Natural killer cell (primary cell): Measurements from ENCODE around the gene DLEC1. TPM values are rescaled to one million over a fixed set of nuclear protein-coding genes. Genes with fewer than 3 reads are reported as not detected.
A peak's percentile ranks its signal among the peaks of the same experiment; 100 is the strongest.

Source experiments
- ATAC-seq, 3 donors: fragments of 150-1000 bp in 2 of 3; fragments of 200-7000 bp in 1 of 3; cut with Tn5 transposase; 1 replicate in 1 of 3; 2 replicates in 2 of 3; pipeline ENCODE4 v1.10.0; 2021; ENCODE audit warnings: mild to moderate bottlenecking in 2 of 3, moderate library complexity in 2 of 3
- DNase-seq, 2 donors: peaks; one replicate each; pipeline versions ENCODE4 v3.0.0 to v3.0.0-alpha.2; 2013 to 2021; ENCODE audit warnings: mixed read lengths in 1 of 2
- H3K27ac ChIP-seq: one replicate; pipeline ENCODE4 v1.5.1; 2013; ENCODE audit warnings: mild to moderate bottlenecking, low read length
- H3K27me3 ChIP-seq: one replicate; pipeline ENCODE4 v1.6.1; 2013; ENCODE audit warnings: low read length; ENCODE audit not compliant: control insufficient read depth, insufficient read depth
- H3K36me3 ChIP-seq: one replicate; pipeline ENCODE4 v1.6.1; 2013; ENCODE audit warnings: low read length; ENCODE audit not compliant: control insufficient read depth, insufficient read depth
- H3K4me1 ChIP-seq: one replicate; pipeline ENCODE4 v1.6.1; 2013; ENCODE audit warnings: low read length; ENCODE audit not compliant: control insufficient read depth, insufficient read depth
- H3K4me3 ChIP-seq: one replicate; pipeline ENCODE4 v1.5.1; 2013; ENCODE audit warnings: low read length
- H3K9me3 ChIP-seq: one replicate; pipeline ENCODE4 v1.6.1; 2013; ENCODE audit warnings: low read length; ENCODE audit not compliant: control insufficient read depth, insufficient read depth
- H3K27ac Mint-ChIP-seq, 2 donors: one replicate each; pipeline ENCODE4 v1.8.0; 2022; ENCODE audit warnings: mild to moderate bottlenecking in 2 of 2, mixed read lengths in 2 of 2, moderate library complexity in 1 of 2
- H3K27me3 Mint-ChIP-seq, 2 donors: one replicate each; pipeline ENCODE4 v1.8.0; 2022; ENCODE audit warnings: low read depth in 2 of 2, mixed read lengths in 2 of 2
- H3K36me3 Mint-ChIP-seq: one replicate; pipeline ENCODE4 v1.8.0; 2022; ENCODE audit warnings: mixed read lengths
- H3K4me1 Mint-ChIP-seq, 2 donors: one replicate each; pipeline ENCODE4 v1.8.0; 2022; ENCODE audit warnings: mixed read lengths in 2 of 2
- H3K4me3 Mint-ChIP-seq: one replicate; pipeline ENCODE4 v1.8.0; 2022; ENCODE audit warnings: mild to moderate bottlenecking, moderate library complexity, mixed read lengths
- H3K9me3 Mint-ChIP-seq, 2 donors: one replicate each; pipeline ENCODE4 v1.8.0; 2022; ENCODE audit warnings: mixed read lengths in 2 of 2
- CTCF ChIP-seq: fragments of 200-600 bp; IDR thresholded peaks from one replicate; pipeline ENCODE4 v1.8.0; 2022; ENCODE audit warnings: antibody characterized with exemption
- WGBS: methylation state at CpG from one replicate; pipeline ENCODE4 v1.1.7; 2013; ENCODE audit warnings: missing lambda C conversion rate; ENCODE audit not compliant: insufficient coverage; 5-methylcytosine and 5-hydroxymethylcytosine counted together
- intact Hi-C: fragments of 100-400 bp; cut with micrococcal nuclease; formaldehyde crosslinking; loops from one replicate; pipeline ENCODE4 v1.14.2; 2022
- total RNA-seq, 4 donors: library from RNA; stranded (reverse); fragments of 120-200 nt in 1 of 4; gene quantifications; one replicate each; pipeline versions ENCODE4 v1.2.3 to v1.2.4, GENCODE V29; 2013 to 2022

DLEC1 gene
- total RNA-seq, 3 donors from 2014 or later (not counting 1 experiment from before 2014, with no cell fraction given), result 6.1 to 7.5 (median 7.0) TPM

- intact Hi-C loops, result no loop called here
- ATAC-seq (no peak), DNase-seq (no peak)
- H3K4me1 Mint-ChIP-seq, result peaks cover 15 to 44% of the 10 kb centered on the region in 2 donors
- TF ChIP-seq CTCF, result no peak
- WGBS, result 95% methylated on average over 6 of the region's 6 CpGs
- H3K4me3 Mint-ChIP-seq, result no peak overlapping the region
- peaks cover 35% of the 10 kb centered on the region for H3K36me3 ChIP-seq
- peaks cover 19% of the 10 kb centered on the region for H3K4me1 ChIP-seq
- no peaks in the 10 kb centered on the region for H3K9me3 ChIP-seq
- no peaks in the 10 kb centered on the region for H3K9me3 Mint-ChIP-seq
- no peaks in the 10 kb centered on the region for H3K36me3 Mint-ChIP-seq
- no peak overlapping the region for H3K27ac ChIP-seq
- no peak overlapping the region for H3K4me3 ChIP-seq
- no peaks in the 10 kb centered on the region for H3K27me3 ChIP-seq
- no peaks in the 10 kb centered on the region for H3K27me3 Mint-ChIP-seq
- H3K27ac Mint-ChIP-seq, result no peak overlapping the region
These were observed 36.6 kb upstream of the DLEC1 start for GRCh38 chr3:38002291-38002876.

GRCh38 chr3:38002940-38003339 is 36.1 kb upstream of the DLEC1 start:
- WGBS, result 96% methylated on average over 7 of the region's 9 CpGs
- H3K4me3 Mint-ChIP-seq, result no peak overlapping the region
- no peaks in the 10 kb centered on the region for H3K36me3 Mint-ChIP-seq
- no peak for ATAC-seq
- no peak for DNase-seq
- H3K27me3 Mint-ChIP-seq, result no peaks in the 10 kb centered on the region
- Histone ChIP-seq H3K27ac (no peak overlapping the region), H3K36me3 (peaks cover 38% of the 10 kb centered on the region), H3K4me1 (peaks cover 14% of the 10 kb centered on the region), H3K4me3 (no peak overlapping the region), H3K9me3 (no peaks in the 10 kb centered on the region), H3K27me3 (no peaks in the 10 kb centered on the region)
- intact Hi-C loops, result loop anchor here (1.0 kb wide), 1 partner anchor 29 kb away; no protein-coding TSS in a partner anchor
- H3K4me1 Mint-ChIP-seq, result peaks cover 15 to 42% of the 10 kb centered on the region in 2 donors
- no peaks in the 10 kb centered on the region for H3K9me3 Mint-ChIP-seq
- H3K27ac Mint-ChIP-seq, result peak overlapping the region in 1 of 2 donors; percentile 67
- TF ChIP-seq CTCF, result no peak

GRCh38 chr3:38003371-38003816 is 35.6 kb upstream of the DLEC1 start:
- H3K4me3 Mint-ChIP-seq, result no peak overlapping the region
- H3K9me3 Mint-ChIP-seq, result no peaks in the 10 kb centered on the region
- H3K4me1 Mint-ChIP-seq, result peaks cover 11 to 38% of the 10 kb centered on the region in 2 donors
- Histone ChIP-seq H3K36me3 (peaks cover 38% of the 10 kb centered on the region), H3K27me3 (no peaks in the 10 kb centered on the region), H3K4me1 (peaks cover 9% of the 10 kb centered on the region), H3K27ac (no peak overlapping the region), H3K4me3 (no peak overlapping the region), H3K9me3 (no peaks in the 10 kb centered on the region)
- peak overlapping the region in 1 of 2 donors; percentile 67 for H3K27ac Mint-ChIP-seq
- WGBS, result 85% methylated on average over 5 of the region's 7 CpGs
- no peak for TF ChIP-seq CTCF
- ATAC-seq, result peak in 2 of 3 donors; percentile 35 to 40
- H3K36me3 Mint-ChIP-seq, result no peaks in the 10 kb centered on the region
- H3K27me3 Mint-ChIP-seq, result no peaks in the 10 kb centered on the region
- peak in 1 of 2 donors; percentile 78 for DNase-seq
- intact Hi-C loops, result loop anchor here (1.0 kb wide), 1 partner anchor 29 kb away; no protein-coding TSS in a partner anchor
